Kidney (tissue), 14 donors: ENCODE measurements around the gene VSX1. TPM values are rescaled to one million over a fixed set of nuclear protein-coding genes. Genes with fewer than 3 reads are reported as not detected.

Experiments used
- DNase-seq, 5 donors: peaks; one replicate each; pipeline ENCODE4 v3.0.0-alpha.2; 2013 to 2020
- FAIRE-seq: peaks from 2 replicates; lab custom pipeline; 2012; peaks lifted over from hg19 to GRCh38; lab: Jason Lieb, UNC
- H3K27ac ChIP-seq, 2 donors: one replicate each; pipeline ENCODE4 v1.7.0; 2013; ENCODE audit warnings: low read depth in 2 of 2, low read length in 2 of 2, inconsistent platforms in 1 of 2
- H3K27me3 ChIP-seq: one replicate; pipeline ENCODE4 v1.7.1; 2013; ENCODE audit warnings: low read length, inconsistent platforms; ENCODE audit not compliant: control insufficient read depth, insufficient read depth
- H3K36me3 ChIP-seq, 3 donors: one replicate each; pipeline versions ENCODE4 v1.7.0 to v1.7.1; 2013; ENCODE audit warnings: low read length in 3 of 3, control low read depth in 1 of 3, inconsistent platforms in 1 of 3; ENCODE audit not compliant: insufficient read depth in 3 of 3, control insufficient read depth in 2 of 3
- H3K4me1 ChIP-seq, 3 donors: one replicate each; pipeline versions ENCODE4 v1.7.0 to v1.7.1; 2013; ENCODE audit warnings: low read length in 3 of 3, inconsistent platforms in 1 of 3, low read depth in 1 of 3; ENCODE audit not compliant: control insufficient read depth in 2 of 3, insufficient read depth in 2 of 3
- H3K4me3 ChIP-seq, 3 donors: one replicate each; pipeline versions ENCODE4 v1.7.0 to v1.8.1; 2013; ENCODE audit warnings: low read length in 3 of 3, control low read depth in 1 of 3, inconsistent platforms in 1 of 3
- H3K9ac ChIP-seq, 3 donors: one replicate each; pipeline versions ENCODE4 v1.7.0 to v1.7.1; 2013; ENCODE audit warnings: low read length in 3 of 3, control low read depth in 1 of 3, inconsistent platforms in 1 of 3
- H3K9me3 ChIP-seq, 3 donors: one replicate each; pipeline versions ENCODE4 v1.7.0 to v1.7.1; 2013; ENCODE audit warnings: low read length in 3 of 3, control low read depth in 1 of 3, inconsistent platforms in 1 of 3; ENCODE audit not compliant: control insufficient read depth in 2 of 3, insufficient read depth in 1 of 3
- CTCF ChIP-seq: IDR thresholded peaks from 3 replicates; pipeline ENCODE4 v1.5.1; 2012; ENCODE audit warnings: mild to moderate bottlenecking, moderate library complexity, borderline replicate concordance; ENCODE audit not compliant: insufficient read depth; ENCODE audit errors: extremely low read depth
- intact Hi-C: fragments of 100-400 bp; cut with DNase I; formaldehyde crosslinking; loops from one replicate; pipeline ENCODE4 v1.11.1; 2022
- polyA plus RNA-seq: library from polyadenylated mRNA; stranded (reverse); fragments of 350-450 nt; fragmentation: Illumina TruSeq; extraction: RNeasy Lipid Tissue Mini Kit (QIAGEN cat#74804); gene quantifications from one replicate; pipeline ENCODE4 v1.2.3, GENCODE V29; 2014; ENCODE audit warnings: low read depth, low replicate concordance; ENCODE audit not compliant: insufficient read depth
- total RNA-seq: library from RNA; stranded (reverse); fragmentation: NEBNext Ultra II Directional; extraction: Animal tissue kit (Norgen Biotek cat#: 25700); gene quantifications from one replicate; pipeline ENCODE4 v1.2.1, GENCODE V29; 2021
- donor health status: control.
- donor health status: control.
- donor health status: control.
- donor health status: control.
- donor health status: control.
- donor health status: DM: yes; HTN: yes; CAD: no.
- donor health status: Normal renal cell carcinoma (clear cell type).

The VSX1 gene
- total and polyA plus RNA-seq, 2 donors from 2014 or later: 0.41 TPM; not detected in 1

- no peaks in the 10 kb centered on the region for H3K36me3 ChIP-seq
- TF ChIP-seq CTCF: no peak
- H3K27ac ChIP-seq: no peak overlapping the region
- intact Hi-C loops: no loop called here
- peaks cover 41% of the 10 kb centered on the region for H3K27me3 ChIP-seq
- no peaks in the 10 kb centered on the region for H3K4me1 ChIP-seq
- DNase-seq: no peak
- H3K9me3 ChIP-seq: no peaks in the 10 kb centered on the region
- H3K4me3 ChIP-seq: no peak overlapping the region
- H3K9ac ChIP-seq: no peak overlapping the region
- no peak for FAIRE-seq
These were observed 3.3 kb downstream of the VSX1 start for GRCh38 chr20:25078662-25079061.

GRCh38 chr20:25077610-25078169, 4.3 kb downstream of the VSX1 start:
- intact Hi-C loops: no loop called here
- FAIRE-seq (no peak), DNase-seq (peak in 1 of 5 donors; percentile 22)
- Histone ChIP-seq H3K27ac (no peak overlapping the region), H3K36me3 (no peaks in the 10 kb centered on the region), H3K4me1 (no peaks in the 10 kb centered on the region), H3K27me3 (peaks cover 32% of the 10 kb centered on the region), H3K9me3 (no peaks in the 10 kb centered on the region), H3K9ac (no peak overlapping the region), H3K4me3 (peak overlapping the region in 1 of 3 donors; percentile 38)
- no peak for TF ChIP-seq CTCF

GRCh38 chr20:25076731-25077609, 5.0 kb downstream of the VSX1 start:
- Histone ChIP-seq H3K9me3 (no peaks in the 10 kb centered on the region), H3K4me1 (no peaks in the 10 kb centered on the region), H3K36me3 (no peaks in the 10 kb centered on the region), H3K27ac (no peak overlapping the region), H3K9ac (no peak overlapping the region), H3K4me3 (peak overlapping the region in 1 of 3 donors; percentile 38), H3K27me3 (peaks cover 27% of the 10 kb centered on the region)
- DNase-seq: peak in 1 of 5 donors; percentile 25
- no peak for TF ChIP-seq CTCF
- intact Hi-C loops: no loop called here
- FAIRE-seq: no peak
